Measurements from ENCODE around the gene BRSK2. TPM values are rescaled to one million over a fixed set of nuclear protein-coding genes. Genes with fewer than 3 reads are reported as not detected.

Gene BRSK2
- polyA plus RNA-seq, 1 of the 3 experiments (the other 2 are of a cell fraction), result 0.64 TPM

DNA sequence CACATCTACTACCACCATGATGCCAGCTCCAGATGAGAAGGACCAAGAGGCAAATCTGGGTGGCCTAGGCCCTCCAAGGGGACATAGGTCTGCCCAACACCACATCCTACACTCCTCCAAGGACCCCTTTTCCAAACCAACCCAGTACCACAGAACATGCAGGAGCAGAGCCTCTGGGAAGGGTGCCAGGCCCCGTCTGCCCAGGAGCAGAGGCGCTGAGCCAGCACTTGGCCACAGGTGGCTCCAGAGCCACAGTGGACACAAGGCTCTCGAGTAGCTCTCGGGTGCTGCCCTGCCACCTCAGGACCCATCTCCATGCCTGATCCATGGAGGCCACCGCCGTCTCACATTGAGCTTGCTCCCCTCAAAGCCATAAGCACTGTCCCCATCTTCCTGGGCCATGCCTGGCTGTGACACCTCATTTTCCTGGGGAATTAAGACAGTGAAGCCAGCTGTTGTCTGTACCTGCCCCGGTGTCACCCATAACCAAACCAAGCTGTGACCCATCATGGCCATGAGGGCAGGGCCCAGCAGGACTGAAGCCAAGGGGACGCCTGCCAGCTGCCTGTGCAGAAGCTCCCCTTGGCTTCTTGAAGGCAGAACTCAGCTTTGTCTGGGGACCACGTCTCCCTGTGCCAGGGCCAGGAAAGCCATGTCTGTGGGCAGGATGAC is 89.4 kb downstream of the BRSK2 start:
- TF ChIP-seq TEAD4 (IDR thresholded peaks at IDR 0.05; ENCODE audit: borderline replicate concordance, insufficient read depth) (no peak), GABPA (IDR thresholded peaks at IDR 0.05; ENCODE audit: low read depth) (no peak), CHD2 (IDR thresholded peaks at IDR 0.05; ENCODE audit: low read length, partially characterized antibody) (no peak), TAF1 (IDR thresholded peaks at IDR 0.05; ENCODE audit: borderline replicate concordance, low read depth, low read length) (no peak), EP300 (IDR thresholded peaks at IDR 0.05; ENCODE audit: borderline replicate concordance in 1 of 2, low read depth in 1 of 2, low read length in 1 of 2) (no peak)
- Histone ChIP-seq H3K4me3 (ENCODE audit: low read depth in 2 of 2, low read length in 1 of 2) (no peak overlapping the region), H3K4me2 (no peak overlapping the region), H4K20me1 (ENCODE audit: insufficient read depth) (peaks cover 30% of the 10 kb centered on the region), H3K27me3 (ENCODE audit: insufficient read depth) (no peaks in the 10 kb centered on the region), H3K9me3 (no peaks in the 10 kb centered on the region), H3K36me3 (replicated peaks in 1 of 2; ENCODE audit: control insufficient read depth in 1 of 2, insufficient read depth in 2 of 2, low read length in 1 of 2) (peaks cover 12 to 46% of the 10 kb centered on the region in 2 experiments), H3K27ac (ENCODE audit: low read depth in 2 of 2, low read length in 1 of 2) (no peak overlapping the region; a peak in 1 of 4 replicates), H3K9me2 (no peaks in the 10 kb centered on the region), H2AFZ (ENCODE audit: low read depth) (no peak overlapping the region), H3K9ac (no peak overlapping the region), H3K79me2 (ENCODE audit: insufficient read depth) (0 out of 2 replicates have a peak, but pooled peaks cover 5% of the 10 kb centered on the region), H3K4me1 (ENCODE audit: control insufficient read depth in 1 of 2, insufficient read depth in 2 of 2, low read depth in 1 of 2, low read length in 1 of 2) (no peaks in the 10 kb centered on the region; a peak in 1 of 4 replicates), H3F3A (replicated peaks; ENCODE audit: insufficient read depth) (no peaks in the 10 kb centered on the region)
- CTCF ChIA-PET, result interaction anchor here (2.1 kb wide), 1 partner anchor 36 kb away, joined by 9 read pairs; no protein-coding TSS in a partner anchor
- WGBS (ENCODE audit: low lambda C conversion rate), result 82% methylated on average over 3 of the region's 9 CpGs
- POLR2A ChIA-PET, result no interaction called here
- no peak for DNase-seq

DNA sequence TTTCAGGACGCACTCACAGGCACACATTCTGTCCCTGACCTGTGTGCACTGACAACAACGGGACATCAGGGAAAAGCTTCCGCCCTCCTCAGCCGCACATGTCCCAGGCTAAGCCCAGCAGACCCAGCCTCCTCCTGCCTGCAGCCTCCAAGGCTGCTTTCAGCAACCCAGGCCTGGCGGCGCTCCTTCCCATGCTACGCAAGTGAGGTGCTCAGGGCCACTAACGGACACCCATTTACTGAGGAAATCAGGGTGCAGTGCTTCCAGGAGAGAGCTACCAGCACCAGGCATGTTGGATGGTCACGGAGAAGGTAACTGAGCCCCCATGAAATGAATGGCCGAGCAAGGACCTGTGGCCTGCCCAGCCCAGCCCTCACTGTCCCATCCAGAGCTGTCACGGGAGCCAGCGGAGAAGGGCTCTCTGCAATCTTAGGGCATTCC is 90.0 kb downstream of the BRSK2 start:
- ChIA-PET POLR2A (no interaction called here), CTCF (interaction anchor here (2.1 kb wide), 1 partner anchor 36 kb away, joined by 9 read pairs; no protein-coding TSS in a partner anchor)
- no peak for DNase-seq
- 96% methylated on average over 12 of the region's 12 CpGs for WGBS (ENCODE audit: low lambda C conversion rate)
- H2AFZ ChIP-seq (ENCODE audit: low read depth), result no peak overlapping the region
- H3K4me3 ChIP-seq (ENCODE audit: low read depth in 2 of 2, low read length in 1 of 2), result no peak overlapping the region
- no peaks in the 10 kb centered on the region for H3F3A ChIP-seq (replicated peaks; ENCODE audit: insufficient read depth)
- H4K20me1 ChIP-seq (ENCODE audit: insufficient read depth), result peaks cover 33% of the 10 kb centered on the region
- no peak overlapping the region for H3K4me2 ChIP-seq
- no peaks in the 10 kb centered on the region for H3K9me2 ChIP-seq
- no peaks in the 10 kb centered on the region for H3K9me3 ChIP-seq
- no peaks in the 10 kb centered on the region for H3K27me3 ChIP-seq (ENCODE audit: insufficient read depth)
- no peak overlapping the region; a peak in 1 of 4 replicates for H3K27ac ChIP-seq (ENCODE audit: low read depth in 2 of 2, low read length in 1 of 2)
- no peak overlapping the region for H3K9ac ChIP-seq
- peaks cover 9% of the 10 kb centered on the region; the same call in 1 of the 2 replicates for H3K79me2 ChIP-seq (ENCODE audit: insufficient read depth)
- H3K36me3 ChIP-seq (replicated peaks in 1 of 2; ENCODE audit: control insufficient read depth in 1 of 2, insufficient read depth in 2 of 2, low read length in 1 of 2), result peaks cover 12 to 42% of the 10 kb centered on the region in 2 experiments
- no peaks in the 10 kb centered on the region; a peak in 1 of 4 replicates for H3K4me1 ChIP-seq (ENCODE audit: control insufficient read depth in 1 of 2, insufficient read depth in 2 of 2, low read depth in 1 of 2, low read length in 1 of 2)
- TF ChIP-seq MEF2A (IDR thresholded peaks at IDR 0.05; ENCODE audit: borderline replicate concordance, low read depth) (no peak), SMC3 (IDR thresholded peaks at IDR 0.05; ENCODE audit: low read depth, low read length) (no peak), EZH2phosphoT487 (IDR thresholded peaks at IDR 0.05; ENCODE audit: borderline replicate concordance, low read depth) (no peak), JUND (IDR thresholded peaks at IDR 0.05) (no peak), REST (IDR thresholded peaks at IDR 0.05; ENCODE audit: low read depth, low read length) (no peak), GATA2 (CRISPR knock-in tag; IDR thresholded peaks at IDR 0.05) (no peak), ZBTB33 (IDR thresholded peaks at IDR 0.05; ENCODE audit: borderline replicate concordance, low read depth) (no peak), RXRA (IDR thresholded peaks at IDR 0.05; ENCODE audit: borderline replicate concordance, low read depth) (no peak)
- TF ChIP-seq, protein P1, sequence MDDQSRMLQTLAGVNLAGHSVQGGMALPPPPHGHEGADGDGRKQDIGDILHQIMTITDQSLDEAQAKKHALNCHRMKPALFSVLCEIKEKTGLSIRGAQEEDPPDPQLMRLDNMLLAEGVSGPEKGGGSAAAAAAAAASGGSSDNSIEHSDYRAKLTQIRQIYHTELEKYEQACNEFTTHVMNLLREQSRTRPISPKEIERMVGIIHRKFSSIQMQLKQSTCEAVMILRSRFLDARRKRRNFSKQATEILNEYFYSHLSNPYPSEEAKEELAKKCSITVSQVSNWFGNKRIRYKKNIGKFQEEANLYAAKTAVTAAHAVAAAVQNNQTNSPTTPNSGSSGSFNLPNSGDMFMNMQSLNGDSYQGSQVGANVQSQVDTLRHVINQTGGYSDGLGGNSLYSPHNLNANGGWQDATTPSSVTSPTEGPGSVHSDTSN (IDR thresholded peaks at IDR 0.05), result no peak
- TF ChIP-seq, protein P2, sequence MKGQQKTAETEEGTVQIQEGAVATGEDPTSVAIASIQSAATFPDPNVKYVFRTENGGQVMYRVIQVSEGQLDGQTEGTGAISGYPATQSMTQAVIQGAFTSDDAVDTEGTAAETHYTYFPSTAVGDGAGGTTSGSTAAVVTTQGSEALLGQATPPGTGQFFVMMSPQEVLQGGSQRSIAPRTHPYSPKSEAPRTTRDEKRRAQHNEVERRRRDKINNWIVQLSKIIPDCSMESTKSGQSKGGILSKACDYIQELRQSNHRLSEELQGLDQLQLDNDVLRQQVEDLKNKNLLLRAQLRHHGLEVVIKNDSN (IDR thresholded peaks at IDR 0.05; ENCODE audit: borderline replicate concordance, low read depth), result no peak
